Endothelial cell of umbilical vein (primary cell): ENCODE data around the gene DESI1. TPM values are rescaled to one million over a fixed set of nuclear protein-coding genes. Genes with fewer than 3 reads are reported as not detected.

Source experiments
- BruUV-seq: library from RNA; stranded (reverse); fragments of 400-500 nt; replicated peaks from 2 replicates; lab custom pipeline; 2021; lab: Mats Ljungman, UMichigan
- CTCF ChIA-PET: fragments of 300-600, 350-600 bp; sonication (Branson Sonifier 250); formaldehyde crosslinking; loops from one replicate; lab custom pipeline; 2021; ENCODE audit warnings: antibody characterized with exemption, inconsistent platforms; lab: Charles Lee
- POLR2A ChIA-PET: fragments of 300-600, 350-600 bp; sonication (Branson Sonifier 250); formaldehyde crosslinking; loops from one replicate; lab custom pipeline; 2021; ENCODE audit warnings: antibody characterized with exemption, inconsistent platforms; lab: Charles Lee
- DNase-seq: peaks from one replicate; pipeline ENCODE4 v3.0.0-alpha.2; 2011; ENCODE audit warnings: low read depth, low spot score
- FAIRE-seq: peaks from 2 replicates; lab custom pipeline; 2011; peaks lifted over from hg19 to GRCh38; lab: Jason Lieb, UNC
- H2AFZ ChIP-seq: 2 replicates; pipeline ENCODE4 v1.6.0; 2012; ENCODE audit warnings: low read depth, low read length, control low read depth, inconsistent platforms
- H3K27ac ChIP-seq: 2 replicates; pipeline ENCODE4 v1.5.1; 2011; ENCODE audit warnings: low read depth, mild to moderate bottlenecking, control low read depth, low read length, moderate library complexity; ENCODE audit not compliant: insufficient read depth
- H3K27me3 ChIP-seq, 2 experiments: 2 replicates each; pipeline versions ENCODE4 v1.6.0 to v1.6.1; 2011; ENCODE audit warnings: low read length in 2 of 2, mixed read lengths in 1 of 2; ENCODE audit not compliant: control insufficient read depth in 2 of 2, insufficient read depth in 2 of 2
- H3K36me3 ChIP-seq, 2 experiments: 2 replicates in 1 of 2; 3 replicates in 1 of 2; pipeline ENCODE4 v1.5.1; 2011; ENCODE audit warnings: low read length in 2 of 2, mild to moderate bottlenecking in 1 of 2, moderate library complexity in 1 of 2; ENCODE audit not compliant: control insufficient read depth in 2 of 2, insufficient read depth in 2 of 2; ENCODE audit errors: extremely low read depth in 1 of 2
- H3K4me1 ChIP-seq: 3 replicates; pipeline ENCODE4 v1.5.1; 2011; ENCODE audit warnings: mild to moderate bottlenecking, low read length; ENCODE audit not compliant: control insufficient read depth, insufficient read depth; ENCODE audit errors: extremely low read depth
- H3K4me2 ChIP-seq: 2 replicates; pipeline ENCODE4 v1.6.1; 2011; ENCODE audit warnings: low read length, control low read depth, mixed read lengths; ENCODE audit not compliant: insufficient read depth
- H3K4me3 ChIP-seq, 3 experiments: fragments of 200-600 bp in 1 of 3; sonication (generic), shearing (Covaris generic) in 1 of 3; replicated peaks in 1 of 3; 2 replicates each; pipeline ENCODE4 v1.5.1; 2011 to 2016; ENCODE audit warnings: control low read depth in 3 of 3, low read length in 3 of 3, mild to moderate bottlenecking in 2 of 3, inconsistent platforms in 1 of 3, low read depth in 1 of 3, moderate library complexity in 1 of 3; ENCODE audit not compliant: insufficient read depth in 1 of 3
- H3K79me2 ChIP-seq: 2 replicates; pipeline ENCODE4 v1.6.0; 2012; ENCODE audit warnings: low read length, inconsistent platforms; ENCODE audit not compliant: control insufficient read depth, insufficient read depth
- H3K9ac ChIP-seq: replicated peaks from 2 replicates; pipeline ENCODE3; 2011; ENCODE audit warnings: low read length, control low read depth; ENCODE audit not compliant: insufficient read depth; ENCODE audit errors: extremely low read depth
- H3K9me1 ChIP-seq: replicated peaks from 3 replicates; pipeline ENCODE4 v1.6.0; 2011; ENCODE audit warnings: mild to moderate bottlenecking, low read length; ENCODE audit not compliant: control insufficient read depth, insufficient read depth; ENCODE audit errors: extremely low read depth
- H3K9me3 ChIP-seq: replicated peaks from 2 replicates; pipeline ENCODE4 v1.5.1; 2012; ENCODE audit warnings: low read length, inconsistent platforms; ENCODE audit not compliant: control insufficient read depth, insufficient read depth
- H4K20me1 ChIP-seq: replicated peaks from 2 replicates; pipeline ENCODE3; 2011; ENCODE audit warnings: mild to moderate bottlenecking, low read length; ENCODE audit not compliant: control insufficient read depth, insufficient read depth; ENCODE audit errors: extremely low read depth
- EZH2 ChIP-seq: IDR thresholded peaks from 2 replicates; pipeline ENCODE4 v1.6.1; 2012; ENCODE audit warnings: borderline replicate concordance, low read depth, mild to moderate bottlenecking, moderate library complexity, low read length, inconsistent platforms; ENCODE audit not compliant: severe bottlenecking
- FOS ChIP-seq: IDR thresholded peaks from 2 replicates; pipeline ENCODE4 v1.6.1; 2011; ENCODE audit warnings: mild to moderate bottlenecking, low read length, moderate library complexity, borderline replicate concordance; ENCODE audit not compliant: insufficient read depth
- GATA2 ChIP-seq: IDR thresholded peaks from 2 replicates; pipeline ENCODE4 v1.7.0; 2011; ENCODE audit warnings: low read depth, mild to moderate bottlenecking, moderate library complexity, mixed read lengths, low read length; ENCODE audit not compliant: insufficient read length, insufficient read depth
- JUN ChIP-seq: IDR thresholded peaks from 2 replicates; pipeline ENCODE4 v1.6.1; 2011; ENCODE audit warnings: borderline replicate concordance, low read depth; ENCODE audit not compliant: insufficient read length, insufficient read depth
- MYC ChIP-seq: IDR thresholded peaks from one replicate; pipeline ENCODE4 v1.6.1; 2011; ENCODE audit warnings: mild to moderate bottlenecking, low read depth, low read length
- POLR2A ChIP-seq: IDR thresholded peaks from 2 replicates; pipeline ENCODE4 v1.6.1; 2012; ENCODE audit warnings: low read depth, mild to moderate bottlenecking, control low read depth, low read length
- POLR2AphosphoS5 ChIP-seq: IDR thresholded peaks from 2 replicates; pipeline ENCODE4 v1.6.1; 2012; ENCODE audit warnings: low read depth, mild to moderate bottlenecking, control low read depth, low read length, moderate library complexity; ENCODE audit not compliant: insufficient read depth
- dilution Hi-C: fragments of 300-500 bp; cut with MboI; formaldehyde crosslinking; loops from one replicate; pipeline ENCODE4 v1.15.0; 2019; ENCODE audit warnings: low sequenced_read_pairs; ENCODE audit not compliant: extremely low pct_ligation_motif_present
- intact Hi-C: fragments of 100-400 bp; cut with micrococcal nuclease; formaldehyde crosslinking; loops from one replicate; pipeline ENCODE4 v1.10.0; 2022
- polyA plus RNA-seq, 4 experiments: library from polyadenylated mRNA; depleted of rRNA in 3 of 4; stranded (reverse) in 3 of 4; unstranded in 1 of 4; fragments of >200 nt; gene quantifications; 2 replicates each; pipeline versions ENCODE4 v1.2.1 to v1.2.3, GENCODE V29; 2011 to 2012; ENCODE audit warnings: missing spikeins in 1 of 4
- total RNA-seq: library from RNA; stranded (reverse); gene quantifications from 2 replicates; pipeline ENCODE4 v1.2.3, GENCODE V29; 2021
- TF ChIP-seq, protein P1 (sequence below), 2 donors: IDR thresholded peaks; 1 replicate in 1 of 2; 2 replicates in 1 of 2; pipeline ENCODE4 v1.5.1; 2011; ENCODE audit warnings: low read length in 2 of 2, mild to moderate bottlenecking in 2 of 2, moderate library complexity in 2 of 2, control low read depth in 1 of 2, inconsistent platforms in 1 of 2, low read depth in 1 of 2; ENCODE audit not compliant: insufficient read depth in 1 of 2; ENCODE audit errors: extremely low read depth in 1 of 2
- TF ChIP-seq, protein P2 (sequence below): IDR thresholded peaks from 2 replicates; pipeline ENCODE4 v1.6.1; 2011; ENCODE audit not compliant: insufficient read depth, insufficient read length

DESI1 gene
- total and polyA plus RNA-seq, 2 donors (not counting 3 experiments of a cell fraction or from before 2014, with no cell fraction given): 36.8 to 59.1 TPM

DNA sequence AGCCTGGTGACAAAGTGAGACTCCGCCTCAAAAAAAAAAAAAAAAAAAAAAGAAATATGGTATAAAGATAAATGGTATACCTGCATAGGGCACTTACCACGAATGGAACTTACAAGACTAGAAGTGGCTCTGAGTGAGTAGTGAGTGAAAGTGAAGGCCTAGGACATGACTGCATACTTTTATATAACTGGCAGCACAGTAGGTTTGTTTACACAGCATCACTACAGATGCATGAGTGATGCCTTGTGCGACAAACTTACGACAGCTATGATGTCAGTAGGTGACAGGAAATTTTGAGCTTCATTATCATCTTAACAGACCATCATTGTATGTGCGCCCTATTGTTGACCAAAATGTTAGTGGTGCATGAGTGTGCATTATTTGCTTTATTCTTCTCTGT is 17.9 kb upstream of the DESI1 start:
- DNase-seq (no peak), FAIRE-seq (no peak)
- Histone ChIP-seq H3K27ac (no peak overlapping the region), H3K4me2 (no peak overlapping the region), H3K4me1 (no peaks in the 10 kb centered on the region), H3K9me3 (no peaks in the 10 kb centered on the region), H3K9ac (no peak overlapping the region), H2AFZ (no peak overlapping the region), H3K79me2 (peaks cover 22% of the 10 kb centered on the region), H3K27me3 (no peaks in the 10 kb centered on the region), H4K20me1 (no peaks in the 10 kb centered on the region), H3K4me3 (no peak overlapping the region), H3K9me1 (no peaks in the 10 kb centered on the region), H3K36me3 (peaks cover 20 to 37% of the 10 kb centered on the region in 2 experiments)
- dilution Hi-C loops: no loop called here
- ChIA-PET CTCF (no interaction called here), POLR2A (interaction anchor here (1.1 kb wide), 1 partner anchor 17 kb away, joined by 4 read pairs; no protein-coding TSS in a partner anchor)
- TF ChIP-seq MYC (no peak), POLR2A (no peak), FOS (no peak), EZH2 (no peak), POLR2AphosphoS5 (no peak), GATA2 (no peak), JUN (no peak)
- TF ChIP-seq, protein P1, sequence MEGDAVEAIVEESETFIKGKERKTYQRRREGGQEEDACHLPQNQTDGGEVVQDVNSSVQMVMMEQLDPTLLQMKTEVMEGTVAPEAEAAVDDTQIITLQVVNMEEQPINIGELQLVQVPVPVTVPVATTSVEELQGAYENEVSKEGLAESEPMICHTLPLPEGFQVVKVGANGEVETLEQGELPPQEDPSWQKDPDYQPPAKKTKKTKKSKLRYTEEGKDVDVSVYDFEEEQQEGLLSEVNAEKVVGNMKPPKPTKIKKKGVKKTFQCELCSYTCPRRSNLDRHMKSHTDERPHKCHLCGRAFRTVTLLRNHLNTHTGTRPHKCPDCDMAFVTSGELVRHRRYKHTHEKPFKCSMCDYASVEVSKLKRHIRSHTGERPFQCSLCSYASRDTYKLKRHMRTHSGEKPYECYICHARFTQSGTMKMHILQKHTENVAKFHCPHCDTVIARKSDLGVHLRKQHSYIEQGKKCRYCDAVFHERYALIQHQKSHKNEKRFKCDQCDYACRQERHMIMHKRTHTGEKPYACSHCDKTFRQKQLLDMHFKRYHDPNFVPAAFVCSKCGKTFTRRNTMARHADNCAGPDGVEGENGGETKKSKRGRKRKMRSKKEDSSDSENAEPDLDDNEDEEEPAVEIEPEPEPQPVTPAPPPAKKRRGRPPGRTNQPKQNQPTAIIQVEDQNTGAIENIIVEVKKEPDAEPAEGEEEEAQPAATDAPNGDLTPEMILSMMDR (IDR thresholded peaks at IDR 0.05; ENCODE audit: extremely low read depth in 1 of 2, insufficient read depth in 1 of 2, low read depth in 1 of 2, low read length in 2 of 2): no peak
- TF ChIP-seq, protein P2, sequence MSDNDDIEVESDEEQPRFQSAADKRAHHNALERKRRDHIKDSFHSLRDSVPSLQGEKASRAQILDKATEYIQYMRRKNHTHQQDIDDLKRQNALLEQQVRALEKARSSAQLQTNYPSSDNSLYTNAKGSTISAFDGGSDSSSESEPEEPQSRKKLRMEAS: no peak
- intact Hi-C loops: no loop called here
- no TSS peak for BruUV-seq
